Ishikawa (cell line): Measurements from ENCODE around the gene CYP2U1.

Experiments used
- CEBPB ChIP-seq: IDR thresholded peaks from 2 replicates; pipeline ENCODE4 v1.6.1; 2012
- CREB1 ChIP-seq: IDR thresholded peaks from 2 replicates; pipeline ENCODE4 v1.6.1; 2012; ENCODE audit warnings: low read depth
- EGR1 ChIP-seq: IDR thresholded peaks from 2 replicates; pipeline ENCODE4 v1.6.1; 2012
- EP300 ChIP-seq: IDR thresholded peaks from 2 replicates; pipeline ENCODE4 v1.6.1; 2012; ENCODE audit warnings: borderline replicate concordance
- RAD21 ChIP-seq: IDR thresholded peaks from 2 replicates; pipeline ENCODE4 v1.6.1; 2012; ENCODE audit warnings: low read depth
- REST ChIP-seq: IDR thresholded peaks from 2 replicates; pipeline ENCODE4 v1.6.1; 2012; ENCODE audit warnings: low read depth, mild to moderate bottlenecking
- TAF1 ChIP-seq: IDR thresholded peaks from 2 replicates; pipeline ENCODE4 v1.6.1; 2012; ENCODE audit warnings: low read depth, mild to moderate bottlenecking
- TCF12 ChIP-seq: IDR thresholded peaks from 2 replicates; pipeline ENCODE4 v1.6.1; 2012; ENCODE audit warnings: low read depth
- TEAD4 ChIP-seq: IDR thresholded peaks from 2 replicates; pipeline ENCODE4 v1.6.1; 2012
- YY1 ChIP-seq: IDR thresholded peaks from 2 replicates; pipeline ENCODE4 v1.6.1; 2012; ENCODE audit warnings: low read depth
- ZBTB7A ChIP-seq: IDR thresholded peaks from 2 replicates; pipeline ENCODE4 v1.6.1; 2012; ENCODE audit warnings: low read depth
- TF ChIP-seq, protein P1 (sequence below): IDR thresholded peaks from 2 replicates; pipeline ENCODE4 v1.6.1; 2012

CYP2U1 gene

GRCh38 chr4:107996949-107997788 is 65.8 kb downstream of the CYP2U1 start:
- TF ChIP-seq, protein P1, sequence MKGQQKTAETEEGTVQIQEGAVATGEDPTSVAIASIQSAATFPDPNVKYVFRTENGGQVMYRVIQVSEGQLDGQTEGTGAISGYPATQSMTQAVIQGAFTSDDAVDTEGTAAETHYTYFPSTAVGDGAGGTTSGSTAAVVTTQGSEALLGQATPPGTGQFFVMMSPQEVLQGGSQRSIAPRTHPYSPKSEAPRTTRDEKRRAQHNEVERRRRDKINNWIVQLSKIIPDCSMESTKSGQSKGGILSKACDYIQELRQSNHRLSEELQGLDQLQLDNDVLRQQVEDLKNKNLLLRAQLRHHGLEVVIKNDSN: no peak
- TF ChIP-seq RAD21: no peak
- TF ChIP-seq TAF1: no peak

- TF ChIP-seq TEAD4: no peak
- no peak for TF ChIP-seq EP300
- no peak for TF ChIP-seq ZBTB7A
- TF ChIP-seq YY1: no peak
- TF ChIP-seq, protein P1: no peak
- no peak for TF ChIP-seq TAF1
- no peak for TF ChIP-seq CEBPB
- no peak for TF ChIP-seq TCF12
- no peak for TF ChIP-seq REST
- TF ChIP-seq RAD21: no peak
These were observed 66.4 kb downstream of the CYP2U1 start for GRCh38 chr4:107997794-107998193.

DNA sequence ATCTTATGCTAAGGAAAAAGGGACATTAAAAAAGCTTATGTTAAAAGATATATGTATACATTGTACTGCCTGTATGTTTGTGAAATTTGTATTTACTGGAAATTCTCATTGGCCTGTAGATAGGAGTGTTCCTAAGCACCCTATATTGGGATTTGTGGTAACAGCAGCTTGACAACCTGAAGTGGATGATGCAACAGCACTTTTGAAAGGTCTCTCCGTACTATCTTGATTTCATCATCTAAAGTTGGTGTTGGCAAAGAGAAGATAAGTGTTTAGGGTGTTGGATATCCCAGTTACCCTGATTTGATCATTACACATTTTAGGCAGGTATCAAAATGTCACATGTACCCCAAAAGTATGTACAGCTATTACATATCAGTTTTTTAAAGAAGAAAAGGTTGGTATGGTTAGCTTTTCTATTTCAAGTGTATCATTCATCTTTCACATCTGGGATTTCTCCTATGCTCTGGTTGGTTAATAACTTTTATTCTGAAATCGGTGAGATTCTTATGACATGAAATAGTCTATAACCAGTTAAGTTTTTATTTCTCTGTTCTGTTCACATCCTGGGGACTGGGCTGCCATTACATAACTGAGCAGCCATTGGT is 68.7 kb downstream of the CYP2U1 start:
- TF ChIP-seq, protein P1: no peak
- no peak for TF ChIP-seq YY1
- no peak for TF ChIP-seq TCF12
- TF ChIP-seq ZBTB7A: no peak
- TF ChIP-seq EGR1: no peak
- no peak for TF ChIP-seq TAF1
- TF ChIP-seq CREB1: no peak
- no peak for TF ChIP-seq EP300
- no peak for TF ChIP-seq RAD21

- TF ChIP-seq TAF1 (no peak), TEAD4 (no peak), RAD21 (no peak)
These were observed 70.3 kb downstream of the CYP2U1 start for GRCh38 chr4:108001540-108002135.
